HepG2 (cell line): ENCODE results near the gene RGS6. TPM values are rescaled to one million over a fixed set of nuclear protein-coding genes. Genes with fewer than 3 reads are reported as not detected.
A peak's percentile ranks its signal among the peaks of the same experiment; 100 is the strongest.

Experiments used
- ATAC-seq: fragments of 200-7000 bp; cut with Tn5 transposase; 3 replicates; pipeline ENCODE4 v1.9.1; 2020; ENCODE audit warnings: mild to moderate bottlenecking, moderate library complexity
- BruUV-seq: library from RNA; stranded (reverse); fragments of 400-500 nt; replicated peaks from 2 replicates; lab custom pipeline; 2021; lab: Mats Ljungman, UMichigan
- CTCF ChIA-PET: fragments of 300-600 bp; formaldehyde crosslinking; extraction: SDS; loops from one replicate; lab custom pipeline; 2021; ENCODE audit warnings: low total read pairs, inconsistent platforms, low intra/inter-chr PET ratio; lab: Yijun Ruan, JAX
- POLR2A ChIA-PET: fragments of 350-600 bp; sonication (Branson Sonifier 250); formaldehyde crosslinking; loops from one replicate; lab custom pipeline; 2020; ENCODE audit warnings: antibody characterized with exemption, inconsistent platforms; lab: Yijun Ruan, JAX
- DNase-seq: peaks from one replicate; pipeline ENCODE4 v3.0.0-alpha.2; 2015; ENCODE audit warnings: low spot score
- FAIRE-seq: peaks from 3 replicates; lab custom pipeline; 2011; peaks lifted over from hg19 to GRCh38; lab: Jason Lieb, UNC
- H2AFZ ChIP-seq: one replicate; pipeline ENCODE4 v1.6.1; 2011; ENCODE audit warnings: low read length, inconsistent platforms
- H3K27ac ChIP-seq: fragments of 300-600 bp; 3 replicates; pipeline ENCODE4 v1.8.0; 2011; ENCODE audit warnings: mixed run types, mild to moderate bottlenecking, mixed read lengths, low read length, inconsistent platforms; ENCODE audit not compliant: insufficient read depth; ENCODE audit errors: extremely low read length
- H3K27me3 ChIP-seq, 2 experiments: fragments of 200-600 bp in 1 of 2; 2 replicates in 1 of 2; 3 replicates in 1 of 2; pipeline versions ENCODE4 v1.6.0 to v1.8.0; 2011; ENCODE audit warnings: low read length in 2 of 2, mild to moderate bottlenecking in 2 of 2, moderate library complexity in 2 of 2, inconsistent platforms in 1 of 2; ENCODE audit not compliant: insufficient read depth in 2 of 2, control insufficient read depth in 1 of 2
- H3K36me3 ChIP-seq, 2 experiments: fragments of 200-600 bp in 1 of 2; replicated peaks in 1 of 2; 2 replicates in 1 of 2; 3 replicates in 1 of 2; pipeline versions ENCODE4 v1.5.1 to v1.8.0; 2011; ENCODE audit warnings: low read length in 2 of 2, inconsistent platforms in 1 of 2; ENCODE audit not compliant: insufficient read depth in 2 of 2, control insufficient read depth in 1 of 2
- H3K4me1 ChIP-seq: 2 replicates; pipeline ENCODE4 v1.5.1; 2012; ENCODE audit warnings: low read length, inconsistent platforms; ENCODE audit not compliant: insufficient read depth
- H3K4me2 ChIP-seq: 2 replicates; pipeline ENCODE4 v1.6.0; 2011; ENCODE audit warnings: low read depth, low read length, inconsistent platforms
- H3K4me3 ChIP-seq, 3 experiments: fragments of 200-600 bp in 1 of 3; sonication (generic), shearing (Covaris generic) in 1 of 3; replicated peaks in 1 of 3; 2 replicates each; pipeline ENCODE4 v1.5.1; 2011 to 2016; ENCODE audit warnings: low read length in 3 of 3, inconsistent platforms in 2 of 3, low read depth in 2 of 3, mild to moderate bottlenecking in 2 of 3, control low read depth in 1 of 3, mixed read lengths in 1 of 3; ENCODE audit not compliant: insufficient read depth in 1 of 3
- H3K79me2 ChIP-seq: one replicate; pipeline ENCODE4 v1.6.1; 2011; ENCODE audit warnings: low read length, inconsistent platforms; ENCODE audit not compliant: insufficient read depth
- H3K9ac ChIP-seq: 2 replicates; pipeline ENCODE4 v1.6.0; 2011; ENCODE audit warnings: mild to moderate bottlenecking, low read depth, low read length, inconsistent platforms; ENCODE audit not compliant: insufficient read depth
- H3K9me3 ChIP-seq: 2 replicates; pipeline ENCODE4 v1.5.1; 2012; ENCODE audit warnings: mild to moderate bottlenecking, low read length
- H4K20me1 ChIP-seq: 2 replicates; pipeline ENCODE4 v1.6.0; 2011; ENCODE audit warnings: inconsistent platforms, mild to moderate bottlenecking, low read length, moderate library complexity; ENCODE audit not compliant: insufficient read depth
- ELF4 ChIP-seq: sonication (generic); formaldehyde crosslinking; IDR thresholded peaks from 2 replicates; pipeline ENCODE4 v1.5.0; 2020; ENCODE audit warnings: missing genetic modification reagents, mild to moderate bottlenecking, moderate library complexity, borderline replicate concordance
- GTF2F1 ChIP-seq: fragments of 150-350 bp; IDR thresholded peaks from 2 replicates; pipeline ENCODE4 v1.6.1; 2014; ENCODE audit warnings: low read length
- MAFF ChIP-seq: IDR thresholded peaks from 2 replicates; pipeline ENCODE4 v1.6.1; 2011; ENCODE audit warnings: low read depth, low read length, improper control_type of control experiment
- MAFK ChIP-seq, 2 experiments: IDR thresholded peaks in 1 of 2; conservative IDR thresholded peaks in 1 of 2; 2 replicates each; pipeline ENCODE4 v1.6.1; 2011; ENCODE audit warnings: improper control_type of control experiment in 2 of 2, low read length in 2 of 2
- NAIF1 ChIP-seq: sonication (generic); formaldehyde crosslinking; IDR thresholded peaks from 2 replicates; pipeline ENCODE4 v1.5.0; 2020; ENCODE audit warnings: mild to moderate bottlenecking, missing genetic modification reagents, borderline replicate concordance
- NFE2L2 ChIP-seq: fragments of 150-350 bp; IDR thresholded peaks from 2 replicates; pipeline ENCODE4 v1.6.1; 2014; ENCODE audit warnings: low read length
- NR3C1 ChIP-seq: sonication (generic); formaldehyde crosslinking; IDR thresholded peaks from 2 replicates; pipeline ENCODE4 v1.4.0; 2020; ENCODE audit warnings: missing genetic modification reagents
- SP140L ChIP-seq: sonication (generic); formaldehyde crosslinking; IDR thresholded peaks from 2 replicates; pipeline ENCODE4 v1.4.0; 2020; ENCODE audit warnings: missing genetic modification reagents, borderline replicate concordance
- TRIM24 ChIP-seq: sonication (generic); formaldehyde crosslinking; IDR thresholded peaks from 2 replicates; pipeline ENCODE4 v1.8.0; 2022; ENCODE audit warnings: mild to moderate bottlenecking, missing genetic modification reagents
- U2AF1 ChIP-seq: fragments of 200-400 bp; formaldehyde crosslinking; optimal IDR thresholded peaks from 2 replicates; pipeline ENCODE3; 2017; ENCODE audit warnings: mild to moderate bottlenecking, low read depth, low read length
- ZNF703 ChIP-seq: sonication (generic); formaldehyde crosslinking; IDR thresholded peaks from 2 replicates; pipeline ENCODE4 v1.5.1; 2020; ENCODE audit warnings: missing genetic modification reagents, mild to moderate bottlenecking, moderate library complexity, borderline replicate concordance
- whole genome bisulfite sequencing: methylation state at CpG from one replicate; pipeline ENCODE4 v1.1.6; 2017; ENCODE audit warnings: low lambda C conversion rate; 5-methylcytosine and 5-hydroxymethylcytosine counted together
- in situ Hi-C: cut with HindIII; loops from 2 replicates; pipeline ENCODE4 v1.10.0; 2017; ENCODE audit warnings: low pct_unique_long_range_greater_than_20kb; ENCODE audit not compliant: extremely low pct_ligation_motif_present
- intact Hi-C: fragments of 100-400 bp; cut with micrococcal nuclease; formaldehyde crosslinking; loops from one replicate; pipeline ENCODE4 v1.10.0; 2022; ENCODE audit not compliant: unreplicated experiment
- polyA plus RNA-seq, 8 experiments: library from polyadenylated mRNA; depleted of rRNA in 3 of 8; stranded (reverse) in 7 of 8; unstranded in 1 of 8; fragments of >200 nt; fragmentation: Illumina TruSeq in 4 of 8; extraction: Trizol in 4 of 8; gene quantifications; 2 replicates each; pipeline versions ENCODE4 v1.2.1 to v1.2.3, GENCODE V29; 2011 to 2016; ENCODE audit warnings: low read depth in 4 of 8, missing spikeins in 1 of 8, mixed read lengths in 1 of 8; ENCODE audit not compliant: insufficient read depth in 1 of 8
- total RNA-seq, 5 experiments: library from RNA; depleted of rRNA; stranded (reverse); fragments of >200 nt; fragmentation: Illumina TruSeq; extraction: Trizol; gene quantifications; 2 replicates each; pipeline ENCODE4 v1.2.3, GENCODE V29; 2016; ENCODE audit warnings: low read depth in 1 of 5
- TF ChIP-seq, protein P1 (sequence below): conservative IDR thresholded peaks from 2 replicates; pipeline ENCODE4 v1.6.1; 2018; ENCODE audit warnings: missing genetic modification reagents
- TF ChIP-seq, protein P2 (sequence below): sonication (generic); formaldehyde crosslinking; IDR thresholded peaks from 2 replicates; pipeline ENCODE4 v1.5.0; 2020; ENCODE audit warnings: missing genetic modification reagents
- TF ChIP-seq, protein P3 (sequence below): sonication (generic); formaldehyde crosslinking; IDR thresholded peaks from 2 replicates; pipeline ENCODE4 v1.5.0; 2020; ENCODE audit warnings: missing genetic modification reagents

RGS6 gene
- total and polyA plus RNA-seq, 2 of the 13 experiments (the other 11 are each of a cell fraction or from before 2014, with no cell fraction given) = not detected

GRCh38 chr14:72081137-72081536, 148.9 kb downstream of the RGS6 start:
- Histone ChIP-seq H3K4me1 (no peaks in the 10 kb centered on the region), H3K4me3 (no peak overlapping the region), H4K20me1 (no peaks in the 10 kb centered on the region), H3K79me2 (no peaks in the 10 kb centered on the region), H2AFZ (no peak overlapping the region), H3K9me3 (no peaks in the 10 kb centered on the region), H3K27me3 (no peaks in the 10 kb centered on the region; a peak in 1 of 5 replicates), H3K9ac (no peak overlapping the region), H3K36me3 (no peaks in the 10 kb centered on the region), H3K4me2 (no peak overlapping the region)
- intact Hi-C loops = no loop called here
- ATAC-seq (no peak), DNase-seq (no peak)
- no TSS peak for BruUV-seq
- WGBS = 5% methylated on average over 1 of the region's 1 CpG
- POLR2A ChIA-PET = no interaction called here
- CTCF ChIA-PET = no interaction called here
- TF ChIP-seq MAFF (peak; percentile 88), MAFK (conservative IDR thresholded peaks at IDR 0.05 in 1 of 2, IDR thresholded peaks at IDR 0.05 in 1 of 2; ENCODE audit: low read length in 2 of 2) (peak; percentile 78 to 94)
- TF ChIP-seq, protein P1, sequence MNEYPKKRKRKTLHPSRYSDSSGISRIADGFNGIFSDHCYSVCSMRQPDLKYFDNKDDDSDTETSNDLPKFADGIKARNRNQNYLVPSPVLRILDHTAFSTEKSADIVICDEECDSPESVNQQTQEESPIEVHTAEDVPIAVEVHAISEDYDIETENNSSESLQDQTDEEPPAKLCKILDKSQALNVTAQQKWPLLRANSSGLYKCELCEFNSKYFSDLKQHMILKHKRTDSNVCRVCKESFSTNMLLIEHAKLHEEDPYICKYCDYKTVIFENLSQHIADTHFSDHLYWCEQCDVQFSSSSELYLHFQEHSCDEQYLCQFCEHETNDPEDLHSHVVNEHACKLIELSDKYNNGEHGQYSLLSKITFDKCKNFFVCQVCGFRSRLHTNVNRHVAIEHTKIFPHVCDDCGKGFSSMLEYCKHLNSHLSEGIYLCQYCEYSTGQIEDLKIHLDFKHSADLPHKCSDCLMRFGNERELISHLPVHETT (CRISPR knock-in tag) = no peak
- TF ChIP-seq, all 625 proteins: peak for 2
- H3K27ac ChIP-seq = no peak overlapping the region
- no peak for FAIRE-seq
- in situ Hi-C loops = no loop called here

- DNase-seq (no peak), FAIRE-seq (no peak), ATAC-seq (no peak)
- H3K9me3 ChIP-seq = no peaks in the 10 kb centered on the region
- BruUV-seq = no TSS peak
- H4K20me1 ChIP-seq = no peaks in the 10 kb centered on the region
- intact Hi-C loops (no loop called here), in situ Hi-C loops (no loop called here)
- H2AFZ ChIP-seq = no peak overlapping the region
- H3K36me3 ChIP-seq = no peaks in the 10 kb centered on the region
- ChIA-PET POLR2A (no interaction called here), CTCF (no interaction called here)
- no peaks in the 10 kb centered on the region for H3K4me1 ChIP-seq
- TF ChIP-seq, protein P2, sequence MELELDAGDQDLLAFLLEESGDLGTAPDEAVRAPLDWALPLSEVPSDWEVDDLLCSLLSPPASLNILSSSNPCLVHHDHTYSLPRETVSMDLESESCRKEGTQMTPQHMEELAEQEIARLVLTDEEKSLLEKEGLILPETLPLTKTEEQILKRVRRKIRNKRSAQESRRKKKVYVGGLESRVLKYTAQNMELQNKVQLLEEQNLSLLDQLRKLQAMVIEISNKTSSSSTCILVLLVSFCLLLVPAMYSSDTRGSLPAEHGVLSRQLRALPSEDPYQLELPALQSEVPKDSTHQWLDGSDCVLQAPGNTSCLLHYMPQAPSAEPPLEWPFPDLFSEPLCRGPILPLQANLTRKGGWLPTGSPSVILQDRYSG = no peak
- no peak for TF ChIP-seq ZNF703 (CRISPR knock-in tag)
- no peak for TF ChIP-seq TRIM24
- no peak for TF ChIP-seq SP140L (CRISPR knock-in tag)
- no peak for TF ChIP-seq U2AF1
- no peak for TF ChIP-seq NAIF1 (CRISPR knock-in tag)
- TF ChIP-seq ELF4 (CRISPR knock-in tag) = no peak
- no peak for TF ChIP-seq NR3C1
- TF ChIP-seq, protein P3, sequence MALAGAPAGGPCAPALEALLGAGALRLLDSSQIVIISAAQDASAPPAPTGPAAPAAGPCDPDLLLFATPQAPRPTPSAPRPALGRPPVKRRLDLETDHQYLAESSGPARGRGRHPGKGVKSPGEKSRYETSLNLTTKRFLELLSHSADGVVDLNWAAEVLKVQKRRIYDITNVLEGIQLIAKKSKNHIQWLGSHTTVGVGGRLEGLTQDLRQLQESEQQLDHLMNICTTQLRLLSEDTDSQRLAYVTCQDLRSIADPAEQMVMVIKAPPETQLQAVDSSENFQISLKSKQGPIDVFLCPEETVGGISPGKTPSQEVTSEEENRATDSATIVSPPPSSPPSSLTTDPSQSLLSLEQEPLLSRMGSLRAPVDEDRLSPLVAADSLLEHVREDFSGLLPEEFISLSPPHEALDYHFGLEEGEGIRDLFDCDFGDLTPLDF (CRISPR knock-in tag) = no peak
- TF ChIP-seq GTF2F1 = no peak
- TF ChIP-seq NFE2L2 = no peak
- 19% methylated on average over 8 of the region's 8 CpGs for WGBS
- H3K4me3 ChIP-seq = no peak overlapping the region
- no peaks in the 10 kb centered on the region; a peak in 1 of 5 replicates for H3K27me3 ChIP-seq
- H3K27ac ChIP-seq = no peak overlapping the region
- no peaks in the 10 kb centered on the region for H3K79me2 ChIP-seq
- H3K4me2 ChIP-seq = no peak overlapping the region
- no peak overlapping the region for H3K9ac ChIP-seq
Observed at GRCh38 chr14:72084935-72085334, 152.7 kb downstream of the RGS6 start.
